Measurements from ENCODE around the gene CDC73.

- no peak for TF ChIP-seq CTCF (IDR thresholded peaks at IDR 0.05)
- no peak for TF ChIP-seq POLR2AphosphoS5 (IDR thresholded peaks at IDR 0.05; ENCODE audit: low read depth, low read length)
- no peak for TF ChIP-seq REST (IDR thresholded peaks at IDR 0.05; ENCODE audit: insufficient read depth in 1 of 2, low read depth in 2 of 2, low read length in 1 of 2)
These were observed 120.2 kb downstream of the CDC73 start for GRCh38 chr1:193242000-193242399.
